Nucleus accumbens (tissue), 56 donors: ENCODE measurements around the gene GOLGB1.
"Not testable (repeated sequence)": the region's sequence is repeated elsewhere in the genome, so short reads cannot be mapped to it uniquely, and the experiment has no call there.

Experiments used
- DNase-seq, 56 donors: peaks; one replicate each; lab custom pipeline; 2025; lab: John Stamatoyannopoulos, UW

The GOLGB1 gene

GRCh38 chr3:121749276-121750086 lies at the start of gene GOLGB1:
Gene GOLGB1 (minus strand): TSS chr3:121749741. CDS start chr3:121730971, 18,770 bp downstream.
- peak; percentile 79 to 100 (median 95) for DNase-seq

- no peak for DNase-seq
These were observed 47.4 kb upstream of the GOLGB1 start for GRCh38 chr3:121796970-121797369.

GRCh38 chr3:121794264-121794983 lies 44.9 kb upstream of the GOLGB1 start:
- DNase-seq: no peak

- no peak for DNase-seq
These were observed 43.5 kb upstream of the GOLGB1 start for GRCh38 chr3:121793078-121793477.

GRCh38 chr3:121786485-121786884 lies 36.9 kb upstream of the GOLGB1 start:
- DNase-seq: no peak

GRCh38 chr3:121782784-121783183 lies 33.2 kb upstream of the GOLGB1 start:
- not testable (repeated sequence) for DNase-seq

GRCh38 chr3:121781611-121782010 lies 32.1 kb upstream of the GOLGB1 start:
- no peak for DNase-seq

GRCh38 chr3:121775095-121775494 lies 25.6 kb upstream of the GOLGB1 start:
- DNase-seq: not testable (repeated sequence)

GRCh38 chr3:121769246-121769645 lies 19.7 kb upstream of the GOLGB1 start:
- DNase-seq: no peak

- no peak for DNase-seq
These were observed 18.9 kb upstream of the GOLGB1 start for GRCh38 chr3:121768452-121768851.

- DNase-seq: no peak
These were observed 10.1 kb upstream of the GOLGB1 start for GRCh38 chr3:121759541-121760202.

- no peak for DNase-seq
These were observed 9.3 kb upstream of the GOLGB1 start for GRCh38 chr3:121758727-121759450.

GRCh38 chr3:121757812-121758545 lies 8.4 kb upstream of the GOLGB1 start:
- DNase-seq: no peak

- DNase-seq: no peak
These were observed 7.7 kb upstream of the GOLGB1 start for GRCh38 chr3:121757087-121757811.

GRCh38 chr3:121752772-121753171 lies 3.2 kb upstream of the GOLGB1 start:
- DNase-seq: no peak

GRCh38 chr3:121752261-121752660 lies 2.7 kb upstream of the GOLGB1 start:
- no peak for DNase-seq

- no peak for DNase-seq
These were observed 510 bp upstream of the GOLGB1 start for GRCh38 chr3:121750087-121750415.

GRCh38 chr3:121748680-121749275 lies 763 bp downstream of the GOLGB1 start:
- DNase-seq: no peak

GRCh38 chr3:121747976-121748375 lies 1.6 kb downstream of the GOLGB1 start:
- DNase-seq: no peak
